Measurements from ENCODE around the gene PPP2R2C. TPM values are rescaled to one million over a fixed set of nuclear protein-coding genes. Genes with fewer than 3 reads are reported as not detected.

PPP2R2C gene
- total and polyA plus RNA-seq, 9 of the 15 experiments (the other 6 are each of a cell fraction or from before 2014, with no cell fraction given): 0.04 to 0.06 TPM; not detected in 7

- no peak for TF ChIP-seq ZNF274 (IDR thresholded peaks at IDR 0.05; ENCODE audit: borderline replicate concordance, low read depth, low read length)
- TF ChIP-seq ZNF740 (CRISPR knock-in tag; IDR thresholded peaks at IDR 0.05): no peak
- no peak for TF ChIP-seq ZNF740 (tag; IDR thresholded peaks at IDR 0.05)
- TF ChIP-seq ZBTB40 (IDR thresholded peaks at IDR 0.05): no peak
- TF ChIP-seq ZBTB40 (CRISPR knock-in tag; IDR thresholded peaks at IDR 0.05): no peak
Measured at GRCh38 chr4:6464842-6465588, 7.4 kb downstream of the PPP2R2C start (continued).
